ENCODE results near the gene TECR.

DNA sequence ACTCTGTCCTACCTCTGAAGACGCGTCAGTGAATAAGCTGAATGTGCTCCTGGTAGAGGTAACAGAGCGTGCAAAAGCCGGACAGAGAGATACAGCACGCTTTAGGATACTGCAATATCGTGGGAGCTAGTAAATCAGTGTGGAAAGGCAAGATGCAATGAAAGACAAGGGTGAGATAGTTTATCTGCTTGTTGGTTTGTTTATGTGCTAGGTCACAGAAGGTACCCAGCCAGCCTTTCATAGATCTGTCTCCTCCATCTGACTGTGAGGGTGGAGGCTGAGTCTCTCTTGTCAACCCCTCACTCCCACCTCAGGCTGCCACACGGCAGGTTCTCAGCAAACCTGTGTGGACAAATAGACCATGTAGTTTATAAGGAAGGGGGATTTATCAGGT is 32.6 kb upstream of the TECR start:
- TF ChIP-seq POLR2A (IDR thresholded peaks at IDR 0.05; ENCODE audit: low read depth, low read length), result no peak
- no peak for TF ChIP-seq POLR2AphosphoS5 (IDR thresholded peaks at IDR 0.05; ENCODE audit: low read depth, low read length)
- no peak for TF ChIP-seq TAF1 (IDR thresholded peaks at IDR 0.05; ENCODE audit: borderline replicate concordance, low read depth, low read length)
